Spleen (tissue), 7 donors: Measurements from ENCODE around the gene KRTAP5-8.

Experiments
- POLR2AphosphoS5 ChIP-seq, 3 donors: sonication (generic); formaldehyde crosslinking; IDR thresholded peaks; one replicate each; pipeline ENCODE4 v1.5.1; 2017; ENCODE audit warnings: antibody characterized with exemption in 3 of 3
- TF ChIP-seq, protein P1 (sequence below), 11 experiments: fragments of 200-600 bp in 7 of 11; fragments of 450-650 bp in 4 of 11; sonication (generic) in 4 of 11; IDR thresholded peaks in 8 of 11; conservative IDR thresholded peaks in 3 of 11; 1 replicate in 7 of 11; 2 replicates in 4 of 11; pipeline versions ENCODE4 v1.4.0 to v1.8.0; 2016 to 2021; ENCODE audit warnings: antibody characterized with exemption in 11 of 11, inconsistent platforms in 4 of 11, mild to moderate bottlenecking in 1 of 11
- donor health status: DM: no; HTN: no; CAD: no; lungs with moderate emphysema.
- donor health status: DM: no; HTN: no; CAD: no.
- donor health status: DM: no; HTN: no; CAD: no.

GRCh38 chr11:71491531-71491930 is 46.3 kb upstream of the KRTAP5-8 start:
- TF ChIP-seq, protein P1, sequence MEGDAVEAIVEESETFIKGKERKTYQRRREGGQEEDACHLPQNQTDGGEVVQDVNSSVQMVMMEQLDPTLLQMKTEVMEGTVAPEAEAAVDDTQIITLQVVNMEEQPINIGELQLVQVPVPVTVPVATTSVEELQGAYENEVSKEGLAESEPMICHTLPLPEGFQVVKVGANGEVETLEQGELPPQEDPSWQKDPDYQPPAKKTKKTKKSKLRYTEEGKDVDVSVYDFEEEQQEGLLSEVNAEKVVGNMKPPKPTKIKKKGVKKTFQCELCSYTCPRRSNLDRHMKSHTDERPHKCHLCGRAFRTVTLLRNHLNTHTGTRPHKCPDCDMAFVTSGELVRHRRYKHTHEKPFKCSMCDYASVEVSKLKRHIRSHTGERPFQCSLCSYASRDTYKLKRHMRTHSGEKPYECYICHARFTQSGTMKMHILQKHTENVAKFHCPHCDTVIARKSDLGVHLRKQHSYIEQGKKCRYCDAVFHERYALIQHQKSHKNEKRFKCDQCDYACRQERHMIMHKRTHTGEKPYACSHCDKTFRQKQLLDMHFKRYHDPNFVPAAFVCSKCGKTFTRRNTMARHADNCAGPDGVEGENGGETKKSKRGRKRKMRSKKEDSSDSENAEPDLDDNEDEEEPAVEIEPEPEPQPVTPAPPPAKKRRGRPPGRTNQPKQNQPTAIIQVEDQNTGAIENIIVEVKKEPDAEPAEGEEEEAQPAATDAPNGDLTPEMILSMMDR (IDR thresholded peaks at IDR 0.05 in 8 of 11, conservative IDR thresholded peaks at IDR 0.05 in 3 of 11): no peak
- peak in 1 of 3 donors; percentile 24 for TF ChIP-seq POLR2AphosphoS5 (IDR thresholded peaks at IDR 0.05)
